HG03342 (cell line): ENCODE results near the gene TSSC4.

Experiments used
- ATAC-seq: cut with Tn5 transposase; IDR thresholded peaks from one replicate; pipeline ENCODE4 v1.9.1; 2021; ENCODE audit warnings: mild to moderate bottlenecking, moderate library complexity; ENCODE audit not compliant: unreplicated experiment

Gene TSSC4

GRCh38 chr11:2446590-2447252 is 46.2 kb downstream of the TSSC4 start:
- ATAC-seq, result no peak

- ATAC-seq, result no peak
These were observed 46.9 kb downstream of the TSSC4 start for GRCh38 chr11:2447253-2447950.

GRCh38 chr11:2447951-2448650 is 47.6 kb downstream of the TSSC4 start:
- ATAC-seq, result no peak

GRCh38 chr11:2448661-2449547 is 48.4 kb downstream of the TSSC4 start:
- no peak for ATAC-seq

GRCh38 chr11:2449548-2450320 is 49.2 kb downstream of the TSSC4 start:
- ATAC-seq, result no peak

- no peak for ATAC-seq
These were observed 49.9 kb downstream of the TSSC4 start for GRCh38 chr11:2450321-2451041.

GRCh38 chr11:2451336-2451735 is 50.8 kb downstream of the TSSC4 start:
- no peak for ATAC-seq

GRCh38 chr11:2451916-2452315 is 51.4 kb downstream of the TSSC4 start:
- no peak for ATAC-seq

GRCh38 chr11:2452321-2453012 is 51.9 kb downstream of the TSSC4 start:
- ATAC-seq, result no peak

- no peak for ATAC-seq
These were observed 52.9 kb downstream of the TSSC4 start for GRCh38 chr11:2453436-2453835.
